Measurements from ENCODE around the gene SHC1.

SHC1 gene

DNA sequence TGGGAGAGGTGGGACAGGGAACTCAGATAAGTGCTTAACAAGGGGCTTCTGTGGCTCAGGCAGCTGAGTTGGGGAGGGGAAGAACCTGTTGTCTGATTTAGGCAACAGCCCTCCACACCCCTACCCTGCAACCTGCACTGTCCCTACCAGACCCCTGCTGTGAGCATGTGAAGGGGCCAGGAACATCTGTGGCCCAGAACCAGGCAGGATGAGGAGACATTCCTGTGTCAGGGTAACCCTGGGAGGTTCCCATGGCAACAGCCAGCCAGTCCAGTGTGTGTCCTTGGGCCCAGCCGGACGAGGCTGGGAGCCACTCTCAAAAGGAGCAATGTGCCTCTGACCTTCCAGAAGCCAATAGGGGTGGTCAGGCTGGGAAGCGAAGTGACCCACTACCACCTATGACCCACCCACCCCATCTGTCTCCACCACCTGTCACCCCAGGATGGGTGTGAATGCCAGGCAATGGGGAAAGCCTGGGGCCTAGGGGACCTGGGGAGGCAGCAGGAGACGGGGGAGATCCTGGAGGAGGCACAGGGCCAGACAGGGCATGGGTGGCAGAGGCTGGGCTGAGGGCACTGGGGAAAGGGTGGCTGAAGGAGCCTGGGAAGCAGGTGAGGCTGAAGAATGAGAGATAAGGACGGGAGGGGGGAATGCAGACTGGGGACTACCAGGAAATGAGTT is 29.1 kb downstream of the SHC1 start:
- Histone ChIP-seq H3K79me2 (ENCODE audit: insufficient read depth, low read length) (no peaks in the 10 kb centered on the region), H4K20me1 (ENCODE audit: insufficient read depth, low read length) (no peaks in the 10 kb centered on the region; the same call in 1 of the 2 replicates), H3K27ac (ENCODE audit: low read length) (peak overlapping the region; percentile 86), H3K4me3 (ENCODE audit: low read depth in 1 of 2, low read length in 2 of 2) (no peak overlapping the region; a peak in 1 of 4 replicates), H3K9me3 (ENCODE audit: insufficient read depth, low read length, severe bottlenecking) (no peaks in the 10 kb centered on the region), H3K27me3 (ENCODE audit: insufficient read depth, low read length, poor library complexity) (no peaks in the 10 kb centered on the region), H2AFZ (ENCODE audit: low read depth, low read length) (no peak overlapping the region), H3K36me3 (ENCODE audit: insufficient read depth, low read length) (peaks cover 11% of the 10 kb centered on the region), H3K9ac (ENCODE audit: low read depth, low read length) (peak overlapping the region; percentile 44; the same call in 1 of the 2 replicates), H3K4me2 (ENCODE audit: insufficient read depth, low read length) (no peak overlapping the region; the same call in 1 of the 2 replicates), H3K4me1 (ENCODE audit: insufficient read depth, low read length) (peaks cover 47% of the 10 kb centered on the region)
- TF ChIP-seq, protein P1, sequence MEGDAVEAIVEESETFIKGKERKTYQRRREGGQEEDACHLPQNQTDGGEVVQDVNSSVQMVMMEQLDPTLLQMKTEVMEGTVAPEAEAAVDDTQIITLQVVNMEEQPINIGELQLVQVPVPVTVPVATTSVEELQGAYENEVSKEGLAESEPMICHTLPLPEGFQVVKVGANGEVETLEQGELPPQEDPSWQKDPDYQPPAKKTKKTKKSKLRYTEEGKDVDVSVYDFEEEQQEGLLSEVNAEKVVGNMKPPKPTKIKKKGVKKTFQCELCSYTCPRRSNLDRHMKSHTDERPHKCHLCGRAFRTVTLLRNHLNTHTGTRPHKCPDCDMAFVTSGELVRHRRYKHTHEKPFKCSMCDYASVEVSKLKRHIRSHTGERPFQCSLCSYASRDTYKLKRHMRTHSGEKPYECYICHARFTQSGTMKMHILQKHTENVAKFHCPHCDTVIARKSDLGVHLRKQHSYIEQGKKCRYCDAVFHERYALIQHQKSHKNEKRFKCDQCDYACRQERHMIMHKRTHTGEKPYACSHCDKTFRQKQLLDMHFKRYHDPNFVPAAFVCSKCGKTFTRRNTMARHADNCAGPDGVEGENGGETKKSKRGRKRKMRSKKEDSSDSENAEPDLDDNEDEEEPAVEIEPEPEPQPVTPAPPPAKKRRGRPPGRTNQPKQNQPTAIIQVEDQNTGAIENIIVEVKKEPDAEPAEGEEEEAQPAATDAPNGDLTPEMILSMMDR (IDR thresholded peaks at IDR 0.05; ENCODE audit: borderline replicate concordance, extremely low read depth, low read length, poor library complexity, severe bottlenecking): no peak
- TF ChIP-seq EZH2 (IDR thresholded peaks at IDR 0.05; ENCODE audit: borderline replicate concordance, low read depth, low read length, severe bottlenecking): no peak
- ATAC-seq (ENCODE audit: insufficient read depth, low read depth): no peak
- DNase-seq: no peak

DNA sequence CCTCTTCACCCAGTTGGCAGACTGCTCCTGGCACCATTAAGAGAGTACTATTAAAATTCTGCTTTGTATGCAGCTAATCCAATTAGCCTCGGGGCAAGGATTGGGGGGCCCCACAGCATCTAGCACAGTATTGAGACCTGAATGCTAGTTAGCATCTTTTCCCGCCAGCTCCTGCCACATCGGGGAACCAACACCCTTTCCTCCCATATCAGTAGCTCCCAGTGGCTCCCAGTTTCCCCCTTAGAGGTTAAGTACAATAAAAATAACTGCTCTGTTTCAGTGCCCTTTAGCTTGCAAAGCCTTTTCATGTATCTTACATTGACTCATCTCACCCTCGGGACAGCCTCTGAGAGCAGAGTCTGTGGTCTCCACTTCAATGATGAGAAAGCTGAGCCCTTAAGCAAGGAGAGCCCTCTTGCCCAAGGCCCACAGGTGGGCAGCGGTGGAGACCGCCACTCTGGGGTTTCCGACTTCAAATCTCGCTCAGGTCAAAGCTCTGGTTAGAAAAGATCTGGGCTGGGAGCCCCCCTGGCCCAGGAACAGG is 29.8 kb downstream of the SHC1 start:
- Histone ChIP-seq H3K9ac (ENCODE audit: low read depth, low read length) (no peak overlapping the region), H3K4me2 (ENCODE audit: insufficient read depth, low read length) (no peak overlapping the region), H2AFZ (ENCODE audit: low read depth, low read length) (no peak overlapping the region), H3K4me3 (ENCODE audit: low read depth in 1 of 2, low read length in 2 of 2) (no peak overlapping the region), H4K20me1 (ENCODE audit: insufficient read depth, low read length) (no peaks in the 10 kb centered on the region; the same call in 1 of the 2 replicates), H3K9me3 (ENCODE audit: insufficient read depth, low read length, severe bottlenecking) (no peaks in the 10 kb centered on the region), H3K27me3 (ENCODE audit: insufficient read depth, low read length, poor library complexity) (no peaks in the 10 kb centered on the region), H3K4me1 (ENCODE audit: insufficient read depth, low read length) (peaks cover 54% of the 10 kb centered on the region), H3K27ac (ENCODE audit: low read length) (no peak overlapping the region), H3K79me2 (ENCODE audit: insufficient read depth, low read length) (peaks cover 6% of the 10 kb centered on the region), H3K36me3 (ENCODE audit: insufficient read depth, low read length) (peaks cover 11% of the 10 kb centered on the region)
- DNase-seq: no peak
- ATAC-seq (ENCODE audit: insufficient read depth, low read depth): no peak
- TF ChIP-seq, protein P1 (IDR thresholded peaks at IDR 0.05; ENCODE audit: borderline replicate concordance, extremely low read depth, low read length, poor library complexity, severe bottlenecking): no peak
- no peak for TF ChIP-seq EZH2 (IDR thresholded peaks at IDR 0.05; ENCODE audit: borderline replicate concordance, low read depth, low read length, severe bottlenecking)

DNA sequence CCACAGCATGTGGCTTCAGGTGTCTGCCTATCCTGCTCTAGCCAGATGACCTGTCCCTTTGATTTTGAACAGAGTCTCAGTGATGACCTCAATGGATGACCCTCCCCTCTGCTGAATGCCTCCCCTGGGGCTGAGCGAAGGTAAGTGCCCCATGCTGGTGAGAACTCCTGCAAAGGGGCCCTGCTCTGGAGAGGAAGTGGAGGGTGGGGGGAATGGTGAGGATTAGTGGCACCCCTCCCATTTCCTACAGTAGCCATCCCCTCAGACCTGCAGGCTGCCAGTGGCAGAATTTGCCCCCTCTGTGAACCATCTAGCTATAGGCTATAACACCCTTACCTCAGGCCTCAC is 30.4 kb downstream of the SHC1 start:
- Histone ChIP-seq H2AFZ (ENCODE audit: low read depth, low read length) (no peak overlapping the region), H3K79me2 (ENCODE audit: insufficient read depth, low read length) (peaks cover 10% of the 10 kb centered on the region), H4K20me1 (ENCODE audit: insufficient read depth, low read length) (no peaks in the 10 kb centered on the region; the same call in 1 of the 2 replicates), H3K4me2 (ENCODE audit: insufficient read depth, low read length) (no peak overlapping the region), H3K4me3 (ENCODE audit: low read depth in 1 of 2, low read length in 2 of 2) (no peak overlapping the region), H3K27ac (ENCODE audit: low read length) (no peak overlapping the region), H3K27me3 (ENCODE audit: insufficient read depth, low read length, poor library complexity) (no peaks in the 10 kb centered on the region), H3K4me1 (ENCODE audit: insufficient read depth, low read length) (peaks cover 60% of the 10 kb centered on the region), H3K9ac (ENCODE audit: low read depth, low read length) (no peak overlapping the region), H3K9me3 (ENCODE audit: insufficient read depth, low read length, severe bottlenecking) (no peaks in the 10 kb centered on the region), H3K36me3 (ENCODE audit: insufficient read depth, low read length) (peaks cover 7% of the 10 kb centered on the region)
- DNase-seq: no peak
- TF ChIP-seq EZH2 (IDR thresholded peaks at IDR 0.05; ENCODE audit: borderline replicate concordance, low read depth, low read length, severe bottlenecking): no peak
- TF ChIP-seq, protein P1 (IDR thresholded peaks at IDR 0.05; ENCODE audit: borderline replicate concordance, extremely low read depth, low read length, poor library complexity, severe bottlenecking): no peak
- ATAC-seq (ENCODE audit: insufficient read depth, low read depth): no peak

All from DND-41 (cell line).